RWPE2 (cell line): ENCODE data around the gene TTLL8.

Source experiments
- ATAC-seq: fragments of 200-7000 bp; cut with Tn5 transposase; 3 replicates; pipeline ENCODE4 v1.9.1; 2021; ENCODE audit warnings: low read depth
- DNase-seq: peaks from one replicate; pipeline ENCODE4 v3.0.0-alpha.2; 2020; ENCODE audit warnings: low spot score
- H3K27ac ChIP-seq: fragments of 450-650 bp; 2 replicates; pipeline ENCODE4 v1.5.1; 2017; ENCODE audit warnings: mild to moderate bottlenecking; ENCODE audit not compliant: poor library complexity, severe bottlenecking
- H3K27me3 ChIP-seq: fragments of 250-450 bp; sonication (Bioruptor Pico); 2 replicates; pipeline ENCODE4 v1.5.1; 2021; ENCODE audit warnings: mild to moderate bottlenecking, moderate library complexity; ENCODE audit not compliant: insufficient read depth, poor library complexity, severe bottlenecking
- H3K36me3 ChIP-seq: fragments of 250-450 bp; sonication (Bioruptor Pico); 2 replicates; pipeline ENCODE4 v1.5.1; 2020; ENCODE audit warnings: low read depth, mild to moderate bottlenecking, moderate library complexity
- H3K4me1 ChIP-seq: fragments of 250-450 bp; sonication (Bioruptor Pico); 2 replicates; pipeline ENCODE4 v1.5.1; 2021; ENCODE audit warnings: mild to moderate bottlenecking, moderate library complexity; ENCODE audit not compliant: insufficient read depth, poor library complexity, severe bottlenecking
- H3K4me3 ChIP-seq: fragments of 250-450 bp; sonication (Bioruptor Pico); 2 replicates; pipeline ENCODE4 v1.5.1; 2021; ENCODE audit warnings: mild to moderate bottlenecking, moderate library complexity; ENCODE audit not compliant: severe bottlenecking
- H3K9me3 ChIP-seq: fragments of 250-450 bp; sonication (Bioruptor Pico); 2 replicates; pipeline ENCODE4 v1.5.1; 2021; ENCODE audit warnings: mild to moderate bottlenecking, moderate library complexity; ENCODE audit not compliant: severe bottlenecking
- CTCF ChIP-seq: fragments of 450-650 bp; IDR thresholded peaks from one replicate; pipeline ENCODE4 v1.5.1; 2017; ENCODE audit warnings: mild to moderate bottlenecking, moderate library complexity; ENCODE audit not compliant: poor library complexity, severe bottlenecking

Gene TTLL8

GRCh38 chr22:49995361-49996118, 62.6 kb downstream of the TTLL8 start:
- no peak for TF ChIP-seq CTCF
- H3K4me1 ChIP-seq: no peaks in the 10 kb centered on the region
- no peaks in the 10 kb centered on the region for H3K27me3 ChIP-seq
- H3K4me3 ChIP-seq: no peak overlapping the region
- H3K36me3 ChIP-seq: no peaks in the 10 kb centered on the region
- H3K9me3 ChIP-seq: no peaks in the 10 kb centered on the region
- no peak overlapping the region for H3K27ac ChIP-seq
- peak; percentile 57 for DNase-seq
- no peak for ATAC-seq

- H3K4me3 ChIP-seq: no peak overlapping the region
- DNase-seq (no peak), ATAC-seq (no peak)
- TF ChIP-seq CTCF: no peak
- no peaks in the 10 kb centered on the region for H3K4me1 ChIP-seq
- H3K36me3 ChIP-seq: no peaks in the 10 kb centered on the region
- H3K9me3 ChIP-seq: no peaks in the 10 kb centered on the region
- H3K27ac ChIP-seq: no peak overlapping the region
- H3K27me3 ChIP-seq: no peaks in the 10 kb centered on the region
These were observed 63.1 kb downstream of the TTLL8 start for GRCh38 chr22:49995041-49995360.

GRCh38 chr22:49994361-49995040, 63.6 kb downstream of the TTLL8 start:
- H3K27ac ChIP-seq: no peak overlapping the region
- H3K9me3 ChIP-seq: no peaks in the 10 kb centered on the region
- no peaks in the 10 kb centered on the region for H3K4me1 ChIP-seq
- peak; percentile 51 for DNase-seq
- no peak overlapping the region for H3K4me3 ChIP-seq
- no peak for TF ChIP-seq CTCF
- ATAC-seq: no peak
- H3K36me3 ChIP-seq: no peaks in the 10 kb centered on the region
- H3K27me3 ChIP-seq: no peaks in the 10 kb centered on the region

GRCh38 chr22:49993649-49994360, 64.3 kb downstream of the TTLL8 start:
- Histone ChIP-seq H3K27ac (no peak overlapping the region), H3K27me3 (no peaks in the 10 kb centered on the region), H3K4me1 (no peaks in the 10 kb centered on the region), H3K9me3 (no peaks in the 10 kb centered on the region), H3K36me3 (no peaks in the 10 kb centered on the region), H3K4me3 (no peak overlapping the region)
- no peak for ATAC-seq
- TF ChIP-seq CTCF: peak; percentile 11
- peak; percentile 57 for DNase-seq
